Activated naive CD4-positive, alpha-beta T cell (primary cell): Measurements from ENCODE around the gene TIGD1.

Source experiments
- DNase-seq, 4 experiments: peaks; one replicate each; lab custom pipeline; 2025; lab: John Stamatoyannopoulos, UW

The TIGD1 gene

GRCh38 chr2:232550354-232551249 lies at the start of gene TIGD1, which contains the start of gene EIF4E2:
Gene TIGD1, minus strand, starts transcription at chr2:232550557. Its CDS starts 675 bp downstream, at chr2:232549882.
Gene EIF4E2, plus strand, starts transcription at chr2:232550689. Its CDS starts 36 bp downstream, at chr2:232550725.
- DNase-seq = peak; percentile 77 to 89 (median 86)

- DNase-seq = no peak
Observed at GRCh38 chr2:232598293-232598692, 47.9 kb upstream of the TIGD1 start.

- no peak for DNase-seq
Observed at GRCh38 chr2:232597362-232598079, 47.2 kb upstream of the TIGD1 start.

GRCh38 chr2:232593982-232594381 lies 43.6 kb upstream of the TIGD1 start:
- DNase-seq = no peak

GRCh38 chr2:232592772-232593395 lies 42.5 kb upstream of the TIGD1 start:
- DNase-seq = no peak

- DNase-seq = no peak
Observed at GRCh38 chr2:232588680-232589585, 38.6 kb upstream of the TIGD1 start.

- no peak for DNase-seq
Observed at GRCh38 chr2:232588031-232588430, 37.7 kb upstream of the TIGD1 start.

- DNase-seq = no peak
Observed at GRCh38 chr2:232587512-232587911, 37.2 kb upstream of the TIGD1 start.

- DNase-seq = no peak
Observed at GRCh38 chr2:232586943-232587505, 36.7 kb upstream of the TIGD1 start.

- DNase-seq = no peak
Observed at GRCh38 chr2:232584238-232584637, 33.9 kb upstream of the TIGD1 start.

- DNase-seq = no peak
Observed at GRCh38 chr2:232581725-232582124, 31.4 kb upstream of the TIGD1 start.

- DNase-seq = no peak
Observed at GRCh38 chr2:232580648-232580981, 30.3 kb upstream of the TIGD1 start.

GRCh38 chr2:232578626-232579025 lies 28.3 kb upstream of the TIGD1 start:
- no peak for DNase-seq

GRCh38 chr2:232577841-232578240 lies 27.5 kb upstream of the TIGD1 start:
- no peak for DNase-seq

GRCh38 chr2:232576995-232577394 lies 26.6 kb upstream of the TIGD1 start:
- DNase-seq = no peak

- no peak for DNase-seq
Observed at GRCh38 chr2:232575404-232575746, 25.0 kb upstream of the TIGD1 start.

- DNase-seq = no peak
Observed at GRCh38 chr2:232574674-232575403, 24.5 kb upstream of the TIGD1 start.

GRCh38 chr2:232573771-232574435 lies 23.5 kb upstream of the TIGD1 start:
- DNase-seq = no peak

GRCh38 chr2:232573042-232573441 lies 22.7 kb upstream of the TIGD1 start:
- no peak for DNase-seq

GRCh38 chr2:232571026-232571474 lies 20.7 kb upstream of the TIGD1 start:
- no peak for DNase-seq
